Measurements from ENCODE around the gene CBX1.

- TF ChIP-seq CTCF (IDR thresholded peaks at IDR 0.05), result no peak
- TF ChIP-seq POLR2AphosphoS5 (IDR thresholded peaks at IDR 0.05), result no peak
- TF ChIP-seq POLR2A (IDR thresholded peaks at IDR 0.05), result no peak
These were observed 54.1 kb downstream of the CBX1 start for GRCh38 chr17:48047113-48047740.
